ENCODE results near the gene PIGO.

The PIGO gene

GRCh38 chr9:35096035-35096849, at the start of gene PIGO:
TSS of gene PIGO (minus strand) at chr9:35096591. CDS start at chr9:35095565, 1,026 bp downstream.
- peak; percentile 76 for DNase-seq

DNA sequence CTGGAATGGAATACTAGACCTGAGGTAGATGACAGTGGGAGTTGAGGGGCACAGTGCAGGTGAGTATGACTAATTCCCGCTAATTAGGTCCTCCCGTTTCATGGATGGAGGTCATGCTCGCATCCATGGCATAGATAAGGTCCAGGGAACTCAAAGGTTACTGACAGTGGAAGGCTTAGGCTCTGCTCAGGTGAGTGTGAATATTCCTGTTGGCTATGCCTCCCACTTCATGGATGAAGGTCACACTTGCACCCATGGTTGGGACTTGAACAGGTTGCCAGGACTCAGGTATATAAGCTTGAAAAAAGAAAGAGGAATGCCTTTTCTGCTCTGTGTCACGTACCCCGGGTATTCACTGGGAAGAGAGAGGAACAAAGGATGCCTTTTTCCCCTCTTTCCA, 45.6 kb upstream of the PIGO start:
- DNase-seq, result no peak

GRCh38 chr9:35140093-35140492, 43.7 kb upstream of the PIGO start:
- no peak for DNase-seq

DNA sequence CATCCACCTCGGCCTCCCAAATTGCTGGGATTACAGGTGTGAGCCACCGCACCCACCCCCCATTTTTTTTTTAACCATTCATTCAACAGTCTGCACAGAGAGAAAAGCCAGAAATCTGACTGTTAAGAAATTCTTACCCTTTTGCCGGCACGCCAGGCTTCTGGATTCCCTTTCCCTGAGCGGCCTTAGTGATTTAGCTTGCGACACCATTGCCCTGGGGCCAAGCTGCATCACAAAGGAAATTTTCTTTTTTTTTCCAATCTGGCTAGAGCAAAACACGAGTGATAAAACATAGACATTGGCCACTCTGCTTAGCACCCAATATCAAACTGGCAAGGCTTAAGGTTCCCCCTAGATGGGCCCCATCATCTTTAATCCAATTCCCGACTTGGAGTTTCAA, 40.5 kb upstream of the PIGO start:
- no peak for DNase-seq

DNA sequence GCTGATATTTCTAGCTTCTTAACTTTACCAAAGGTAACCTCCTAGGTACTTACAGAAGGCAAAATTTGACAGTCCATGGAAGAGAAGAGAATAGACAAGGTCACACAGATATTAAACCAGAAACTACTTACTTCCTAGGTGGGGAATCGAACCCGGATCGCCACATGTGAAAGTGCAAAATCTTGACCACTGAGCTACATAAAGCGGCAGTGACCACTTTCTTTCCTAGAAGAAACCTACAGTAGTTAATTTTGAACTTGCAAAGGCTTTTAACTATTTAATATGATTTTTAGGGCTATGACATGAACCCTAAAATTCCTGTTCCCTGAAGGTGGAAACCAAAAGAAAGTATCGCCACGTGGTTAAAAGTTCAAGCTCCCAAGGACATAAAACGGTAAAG, 39.6 kb upstream of the PIGO start:
- DNase-seq, result no peak

- no peak for DNase-seq
Observed at GRCh38 chr9:35134920-35135319, 38.5 kb upstream of the PIGO start.

GRCh38 chr9:35116898-35117551, 20.6 kb upstream of the PIGO start:
- DNase-seq, result peak; percentile 74

- no peak for DNase-seq
Observed at GRCh38 chr9:35116539-35116897, 20.1 kb upstream of the PIGO start.

DNA sequence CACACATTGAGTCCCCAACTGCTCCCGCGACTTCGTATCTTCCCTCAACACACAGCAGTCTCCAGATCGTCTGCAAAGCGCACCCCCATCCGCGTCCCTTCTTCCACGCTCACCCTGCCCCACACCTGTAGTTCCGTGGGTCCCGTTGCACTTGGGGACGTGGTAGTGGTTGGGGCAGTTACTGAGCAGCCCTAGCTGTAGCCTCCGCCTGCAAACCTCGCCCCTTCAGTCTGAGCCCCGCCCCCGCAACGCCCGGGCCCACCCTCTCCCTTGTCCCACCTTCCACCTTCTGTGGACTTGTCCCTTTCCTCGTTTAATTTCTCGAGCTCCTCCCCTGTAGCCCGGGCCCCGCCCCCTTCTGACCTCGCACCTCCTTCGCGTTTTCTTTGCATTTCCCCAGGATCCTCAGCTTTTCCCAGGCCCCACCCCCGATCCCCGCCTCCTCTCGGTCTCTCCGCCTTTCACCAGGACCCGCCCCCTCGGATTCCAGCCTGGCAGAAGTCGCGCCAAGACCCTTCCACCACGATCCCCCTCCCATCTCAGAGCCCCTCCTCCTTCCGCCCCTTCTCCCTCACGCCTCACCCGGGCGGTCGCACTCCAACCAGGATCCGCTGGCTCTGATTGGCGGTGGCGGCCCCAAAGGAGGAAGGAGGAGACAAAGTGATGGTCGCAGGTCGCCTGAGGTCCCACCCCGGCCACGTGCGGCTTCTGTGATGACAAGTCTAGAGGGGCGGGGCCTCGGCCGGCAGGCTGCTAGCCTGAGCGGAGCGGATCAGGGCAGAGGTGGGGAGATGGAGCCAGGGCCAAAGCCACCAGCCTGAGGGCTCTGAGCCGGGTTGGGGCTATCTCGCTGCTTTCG, 19.5 kb upstream of the PIGO start, which contains the start of gene ATOSB:
Gene ATOSB (minus strand): TSS at position 183 of the 859 bp plus-strand sequence. CDS start 7,588 bp downstream, outside the sequence.
- peak; percentile 86 for DNase-seq

DNA sequence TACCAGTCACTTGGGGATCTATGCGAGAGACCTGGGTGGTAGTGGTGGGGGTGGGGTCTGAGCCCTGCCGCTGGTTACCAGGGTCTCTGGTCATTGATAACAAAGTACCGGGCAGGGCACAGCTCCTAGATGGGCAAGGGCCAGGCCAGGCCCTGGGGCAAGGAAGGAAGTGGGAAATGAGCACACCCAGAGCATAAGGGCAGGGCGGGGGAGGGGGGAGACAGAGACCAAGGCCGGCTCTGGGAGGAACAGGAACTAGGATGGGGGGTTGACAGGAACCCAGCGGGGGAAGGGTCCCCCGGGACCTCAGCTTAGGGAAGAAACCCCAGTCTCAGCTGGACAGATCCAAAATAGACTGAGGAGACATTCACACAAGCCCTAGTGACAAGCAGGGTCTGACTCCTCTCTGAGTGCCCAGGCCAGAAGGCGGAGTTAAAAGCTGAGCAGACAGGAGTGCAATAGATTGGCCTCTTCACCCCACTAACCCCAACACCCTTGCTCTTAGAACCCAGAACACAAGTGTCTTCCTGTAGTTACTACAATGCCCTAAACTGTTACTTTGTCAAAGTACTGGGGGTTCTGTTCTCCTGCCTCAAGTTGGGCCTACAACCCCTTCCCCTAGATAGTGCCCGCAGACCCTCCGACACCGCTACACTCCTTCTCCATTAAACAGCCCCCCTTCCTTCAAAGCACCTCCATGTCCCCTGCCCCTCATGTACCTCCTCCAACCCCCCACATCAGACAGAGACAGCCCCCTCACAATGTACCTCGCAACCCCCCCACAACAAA, 18.6 kb upstream of the PIGO start:
- no peak for DNase-seq

GRCh38 chr9:35114113-35114839, 17.9 kb upstream of the PIGO start:
- DNase-seq, result peak; percentile 40

- no peak for DNase-seq
Observed at GRCh38 chr9:35112257-35113020, 16.0 kb upstream of the PIGO start.

- peak; percentile 89 for DNase-seq
Observed at GRCh38 chr9:35111001-35111933, 14.9 kb upstream of the PIGO start.

- no peak for DNase-seq
Observed at GRCh38 chr9:35110327-35110761, 14.0 kb upstream of the PIGO start.

DNA sequence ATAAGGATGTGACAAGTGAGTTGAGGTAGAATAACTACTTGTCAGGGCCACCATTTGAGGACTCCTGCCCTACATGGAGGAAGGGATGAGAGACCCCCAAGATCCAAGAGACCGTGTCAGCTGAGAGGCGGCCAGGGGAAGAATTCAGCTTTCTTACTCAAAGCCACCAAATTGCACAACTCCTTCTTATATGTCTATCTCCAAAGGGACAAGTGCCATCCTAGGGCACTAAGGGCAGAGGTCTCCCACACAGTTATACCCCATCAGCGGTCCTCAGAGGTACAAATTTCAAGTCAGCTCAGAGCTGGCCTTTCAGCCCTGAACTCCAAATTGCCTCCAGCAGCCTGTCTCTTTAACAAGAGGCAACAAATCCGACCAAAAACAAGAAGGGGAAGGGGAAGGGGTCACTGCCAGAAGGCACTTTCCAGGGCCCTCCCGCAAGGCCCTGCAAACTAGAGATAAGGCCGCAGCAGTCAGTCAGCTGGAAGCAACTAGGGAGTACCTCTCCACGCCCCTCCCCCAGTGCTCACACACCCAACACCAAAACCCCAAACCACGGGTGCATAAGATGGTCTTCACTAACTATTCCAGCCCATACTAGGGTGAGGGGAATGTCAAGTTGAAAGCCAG, 12.7 kb upstream of the PIGO start:
- no peak for DNase-seq

- DNase-seq, result no peak
Observed at GRCh38 chr9:35108461-35108860, 12.1 kb upstream of the PIGO start.

DNA sequence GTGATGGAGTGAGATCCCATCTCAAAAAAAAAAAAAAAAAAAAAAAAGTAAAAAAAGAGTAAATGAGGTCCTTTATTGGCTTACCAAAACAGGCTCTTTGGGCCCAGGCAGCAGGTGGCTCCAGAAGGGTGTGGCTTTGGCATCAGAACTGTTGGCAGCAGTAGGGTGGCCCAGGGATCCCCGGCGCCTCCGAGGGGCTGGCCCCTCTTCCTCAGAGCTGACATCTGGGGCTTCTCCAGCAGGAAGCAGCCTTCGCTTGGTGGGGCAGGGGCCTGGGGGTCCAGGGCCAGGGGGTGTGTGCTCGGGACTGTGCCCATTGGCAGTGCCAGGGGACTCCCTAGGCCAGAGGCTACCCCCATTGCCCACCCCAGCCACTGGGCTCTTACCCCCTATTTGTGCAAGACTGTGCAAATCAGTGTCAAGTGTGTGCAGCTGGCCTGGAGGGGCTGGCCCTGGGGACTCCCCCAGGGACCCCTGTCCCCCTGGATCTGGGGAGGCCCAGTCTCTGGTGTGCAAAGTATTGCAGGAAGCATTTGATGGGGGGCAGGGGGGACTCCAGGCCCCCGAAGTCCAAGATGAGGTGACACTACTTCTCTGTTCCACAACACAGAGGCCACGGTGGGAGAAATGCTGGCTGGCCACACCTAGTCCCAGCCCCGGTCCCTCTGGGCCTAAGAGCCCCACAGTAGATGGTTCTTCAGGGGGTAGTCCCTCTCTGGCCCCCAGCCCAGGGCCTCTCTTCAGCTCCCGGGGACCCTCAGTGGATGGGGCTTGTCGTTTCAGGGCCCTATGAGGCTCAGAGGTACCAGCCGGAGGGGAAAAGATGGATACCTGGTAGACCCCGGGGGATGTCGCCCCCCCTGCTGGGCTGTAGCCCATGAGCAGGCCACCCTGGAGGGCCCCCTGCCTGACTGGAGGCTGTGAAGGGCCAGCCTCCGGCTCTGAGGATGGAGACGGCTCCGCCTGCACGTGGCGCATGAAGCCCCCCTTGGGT, 11.2 kb upstream of the PIGO start:
- no peak for DNase-seq

- DNase-seq, result no peak
Observed at GRCh38 chr9:35106343-35106730, 9.9 kb upstream of the PIGO start.
